ENCODE measurements around the gene PCSK5. TPM values are rescaled to one million over a fixed set of nuclear protein-coding genes. Genes with fewer than 3 reads are reported as not detected.

Gene PCSK5
- total RNA-seq, 1 experiment from 2014 or later, result 0.17 TPM

DNA sequence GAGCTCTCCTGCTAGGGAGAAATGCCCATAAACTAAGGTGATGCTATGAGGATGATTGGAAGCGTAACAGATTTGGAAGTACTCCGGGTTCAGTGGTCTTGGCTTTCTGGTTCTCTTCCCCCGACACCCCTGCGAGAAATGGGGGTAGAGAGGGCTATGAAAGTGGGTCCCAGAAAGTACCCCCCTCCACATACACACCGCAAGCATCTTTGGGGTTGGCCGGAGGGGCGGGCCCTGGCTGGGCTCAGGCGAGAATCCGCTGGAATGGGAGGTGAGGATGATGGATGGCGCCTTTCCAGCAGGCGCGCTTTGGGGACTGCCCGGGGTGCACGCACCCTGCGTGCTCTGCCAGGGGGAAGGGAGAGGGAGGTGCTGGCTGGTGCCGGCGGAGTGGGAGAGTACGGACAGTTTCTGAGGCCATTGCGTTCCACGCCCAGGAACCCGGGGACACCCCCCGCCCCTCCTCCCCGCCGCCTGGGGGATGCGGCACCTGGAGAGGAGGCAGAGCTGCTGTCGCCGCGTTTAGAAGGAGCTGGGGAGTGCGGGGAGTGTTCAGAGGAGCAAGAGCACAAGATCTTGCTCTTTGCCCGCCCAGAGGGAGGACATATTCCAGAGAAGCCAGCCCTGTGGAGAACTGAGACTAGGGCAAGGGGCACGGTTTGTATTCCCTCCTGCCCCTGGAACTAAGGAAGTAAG is 1.9 kb downstream of the PCSK5 start:
- H3K4me3 ChIP-seq (ENCODE audit: low read depth, low read length, poor library complexity, severe bottlenecking), result no peak overlapping the region
- BruUV-seq (replicated peaks), result no TSS peak
- ChIA-PET POLR2A (ENCODE audit: low non-redundant PET) (no interaction called here), CTCF (no interaction called here)
- peaks cover 89% of the 10 kb centered on the region for H3K27me3 ChIP-seq (replicated peaks; ENCODE audit: insufficient read depth, low read depth, low read length, poor library complexity)
- no peaks in the 10 kb centered on the region for H3K36me3 ChIP-seq (ENCODE audit: insufficient read depth, low read length, poor library complexity, severe bottlenecking)
- intact Hi-C loops (cut with micrococcal nuclease; ENCODE audit: unreplicated experiment), result loop anchor here (10.0 kb wide), 1 partner anchor 412 kb away; no protein-coding TSS in a partner anchor
- H3K27ac ChIP-seq (ENCODE audit: low read depth, low read length, poor library complexity, severe bottlenecking), result no peak overlapping the region
- TF ChIP-seq EZH2 (IDR thresholded peaks at IDR 0.05; ENCODE audit: borderline replicate concordance, low read depth, low read length, poor library complexity, severe bottlenecking), result no peak
- no peak for TF ChIP-seq CTCF (conservative IDR thresholded peaks at IDR 0.05; ENCODE audit: low read depth, low read length)
- no peaks in the 10 kb centered on the region for H3K9me3 ChIP-seq (ENCODE audit: low read depth, low read length, poor library complexity, severe bottlenecking)
- no peaks in the 10 kb centered on the region for H3K4me1 ChIP-seq (ENCODE audit: insufficient read depth, low read length, poor library complexity, severe bottlenecking)
- no peak for DNase-seq (ENCODE audit: low spot score)

DNA sequence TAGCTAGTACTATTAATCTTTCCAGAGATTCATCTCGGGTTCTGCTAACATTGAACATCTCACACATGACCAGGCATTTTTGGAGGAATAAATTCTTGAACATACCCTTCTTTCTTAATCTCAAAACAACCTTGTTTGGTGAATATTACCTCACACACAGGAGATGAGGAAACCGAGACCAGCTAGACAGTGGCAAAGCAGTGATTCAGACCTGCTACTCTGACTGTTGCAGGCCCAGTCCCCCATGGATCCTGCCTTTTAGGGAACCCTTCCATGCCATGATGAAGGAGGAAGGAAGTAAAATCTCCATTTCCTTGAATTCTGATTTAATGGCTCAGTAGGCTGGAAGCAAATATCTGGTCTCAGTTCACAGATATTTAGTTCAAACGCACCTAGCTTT is 2.6 kb downstream of the PCSK5 start:
- no peak for DNase-seq (ENCODE audit: low spot score)
- no peak overlapping the region for H3K4me3 ChIP-seq (ENCODE audit: low read depth, low read length, poor library complexity, severe bottlenecking)
- no peak overlapping the region for H3K27ac ChIP-seq (ENCODE audit: low read depth, low read length, poor library complexity, severe bottlenecking)
- ChIA-PET CTCF (no interaction called here), POLR2A (ENCODE audit: low non-redundant PET) (no interaction called here)
- TF ChIP-seq EZH2 (IDR thresholded peaks at IDR 0.05; ENCODE audit: borderline replicate concordance, low read depth, low read length, poor library complexity, severe bottlenecking), result peak; percentile 5
- no peak for TF ChIP-seq CTCF (conservative IDR thresholded peaks at IDR 0.05; ENCODE audit: low read depth, low read length)
- no peaks in the 10 kb centered on the region for H3K4me1 ChIP-seq (ENCODE audit: insufficient read depth, low read length, poor library complexity, severe bottlenecking)
- H3K27me3 ChIP-seq (replicated peaks; ENCODE audit: insufficient read depth, low read depth, low read length, poor library complexity), result peaks cover 86% of the 10 kb centered on the region
- intact Hi-C loops (cut with micrococcal nuclease; ENCODE audit: unreplicated experiment), result loop anchor here (10.0 kb wide), 1 partner anchor 412 kb away; no protein-coding TSS in a partner anchor
- no peaks in the 10 kb centered on the region for H3K36me3 ChIP-seq (ENCODE audit: insufficient read depth, low read length, poor library complexity, severe bottlenecking)
- no peaks in the 10 kb centered on the region for H3K9me3 ChIP-seq (ENCODE audit: low read depth, low read length, poor library complexity, severe bottlenecking)
- BruUV-seq (replicated peaks), result no TSS peak

DNA sequence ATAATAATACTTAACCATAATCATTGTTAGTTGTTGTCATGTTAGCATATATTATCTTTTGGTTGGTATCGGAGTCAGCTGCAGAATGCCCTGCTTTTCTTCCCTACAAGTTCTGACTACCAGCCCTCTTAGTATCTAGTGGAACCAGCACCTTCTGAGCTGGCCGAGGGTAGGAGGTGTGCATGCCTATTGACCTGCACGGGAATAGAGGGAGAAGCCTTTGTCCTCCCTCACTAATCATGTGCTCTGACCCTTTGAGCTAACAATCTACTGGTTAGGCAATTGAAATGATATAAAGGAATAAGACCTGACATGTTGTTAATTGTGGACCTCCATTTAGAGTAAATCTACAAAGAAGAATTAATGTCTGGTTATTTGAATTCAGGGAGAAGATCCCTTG is 4.1 kb downstream of the PCSK5 start:
- H3K4me3 ChIP-seq (ENCODE audit: low read depth, low read length, poor library complexity, severe bottlenecking), result no peak overlapping the region
- no peaks in the 10 kb centered on the region for H3K4me1 ChIP-seq (ENCODE audit: insufficient read depth, low read length, poor library complexity, severe bottlenecking)
- DNase-seq (ENCODE audit: low spot score), result no peak
- H3K9me3 ChIP-seq (ENCODE audit: low read depth, low read length, poor library complexity, severe bottlenecking), result no peaks in the 10 kb centered on the region
- intact Hi-C loops (cut with micrococcal nuclease; ENCODE audit: unreplicated experiment), result loop anchor here (10.0 kb wide), 1 partner anchor 410 kb away; no protein-coding TSS in a partner anchor
- H3K27ac ChIP-seq (ENCODE audit: low read depth, low read length, poor library complexity, severe bottlenecking), result no peak overlapping the region
- POLR2A ChIA-PET (ENCODE audit: low non-redundant PET), result no interaction called here
- no peaks in the 10 kb centered on the region for H3K36me3 ChIP-seq (ENCODE audit: insufficient read depth, low read length, poor library complexity, severe bottlenecking)
- TF ChIP-seq CTCF (conservative IDR thresholded peaks at IDR 0.05; ENCODE audit: low read depth, low read length) (no peak), EZH2 (IDR thresholded peaks at IDR 0.05; ENCODE audit: borderline replicate concordance, low read depth, low read length, poor library complexity, severe bottlenecking) (no peak)
- CTCF ChIA-PET, result no interaction called here
- no TSS peak for BruUV-seq (replicated peaks)
- peaks cover 86% of the 10 kb centered on the region for H3K27me3 ChIP-seq (replicated peaks; ENCODE audit: insufficient read depth, low read depth, low read length, poor library complexity)

All from A673 (cell line).